NCI-H1048 (cell line): ENCODE data around the gene PDE3B.
A peak's percentile ranks its signal among the peaks of the same experiment; 100 is the strongest.
"Not testable (repeated sequence)": the region's sequence is repeated elsewhere in the genome, so short reads cannot be mapped to it uniquely, and the experiment has no call there.

Experiments used
- DNase-seq: peaks from one replicate; lab custom pipeline; 2025; lab: John Stamatoyannopoulos, UW

The PDE3B gene

DNA sequence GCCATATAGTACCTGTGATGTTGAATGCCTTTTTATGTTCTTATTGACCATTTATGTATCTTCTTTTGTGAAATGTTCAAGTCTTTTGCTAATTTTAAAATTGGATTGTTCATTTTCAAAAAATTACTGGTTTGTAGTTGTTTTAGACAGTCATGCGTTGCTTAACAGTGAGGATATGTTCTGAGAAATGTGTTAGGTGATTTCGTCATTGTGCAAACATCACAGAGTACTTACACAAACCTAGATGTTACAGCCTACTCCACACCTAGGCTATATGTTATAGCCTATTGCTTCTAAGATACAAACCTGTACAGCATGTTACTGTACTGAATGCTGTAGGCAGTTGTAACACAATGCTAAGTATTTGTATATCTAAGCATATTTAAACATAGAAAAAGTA, 32.5 kb downstream of the PDE3B start:
- no peak for DNase-seq

GRCh38 chr11:14677146-14677545, 33.5 kb downstream of the PDE3B start:
- DNase-seq = no peak

DNA sequence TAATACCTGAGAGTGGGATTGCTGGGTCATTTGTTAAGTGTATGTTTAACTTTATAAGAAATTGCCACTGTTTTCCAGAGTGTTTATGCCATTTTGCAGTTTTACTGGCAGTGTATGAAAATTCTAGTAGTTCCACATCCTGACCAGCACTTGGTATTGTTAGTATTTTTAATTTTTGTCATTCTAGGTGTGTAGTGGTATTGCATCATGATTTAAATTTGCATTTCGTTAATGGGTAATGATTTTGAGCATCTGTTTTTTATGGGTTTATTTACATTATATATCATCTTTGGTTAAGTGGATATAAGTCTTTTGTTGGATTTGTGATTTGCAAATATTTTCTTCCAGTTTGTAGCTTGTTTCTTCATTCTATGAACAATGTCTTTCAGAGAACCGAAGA, 34.7 kb downstream of the PDE3B start:
- DNase-seq = no peak

DNA sequence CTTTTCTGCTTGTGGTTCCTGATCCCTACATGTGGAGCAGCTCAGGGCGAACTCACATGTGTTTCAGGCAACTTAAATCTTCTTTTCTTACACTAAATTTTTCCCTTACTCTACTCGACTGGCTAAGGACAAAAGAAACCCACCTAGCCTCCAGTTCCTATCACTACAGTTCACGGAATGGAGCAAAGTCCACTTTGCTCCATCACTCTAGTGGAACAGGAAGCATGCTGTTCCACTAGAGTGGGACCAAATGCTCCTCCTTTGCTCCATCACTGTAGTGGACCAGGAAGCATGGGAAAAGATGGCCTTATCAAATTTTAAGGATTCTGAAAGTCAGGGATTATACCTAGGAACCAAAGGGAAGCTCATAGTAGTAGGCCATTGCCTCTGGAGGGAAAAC, 36.1 kb downstream of the PDE3B start:
- DNase-seq = no peak

- not testable (repeated sequence) for DNase-seq
These were observed 40.8 kb downstream of the PDE3B start for GRCh38 chr11:14684234-14684915.

- DNase-seq = no peak
These were observed 43.9 kb downstream of the PDE3B start for GRCh38 chr11:14687456-14687855.

DNA sequence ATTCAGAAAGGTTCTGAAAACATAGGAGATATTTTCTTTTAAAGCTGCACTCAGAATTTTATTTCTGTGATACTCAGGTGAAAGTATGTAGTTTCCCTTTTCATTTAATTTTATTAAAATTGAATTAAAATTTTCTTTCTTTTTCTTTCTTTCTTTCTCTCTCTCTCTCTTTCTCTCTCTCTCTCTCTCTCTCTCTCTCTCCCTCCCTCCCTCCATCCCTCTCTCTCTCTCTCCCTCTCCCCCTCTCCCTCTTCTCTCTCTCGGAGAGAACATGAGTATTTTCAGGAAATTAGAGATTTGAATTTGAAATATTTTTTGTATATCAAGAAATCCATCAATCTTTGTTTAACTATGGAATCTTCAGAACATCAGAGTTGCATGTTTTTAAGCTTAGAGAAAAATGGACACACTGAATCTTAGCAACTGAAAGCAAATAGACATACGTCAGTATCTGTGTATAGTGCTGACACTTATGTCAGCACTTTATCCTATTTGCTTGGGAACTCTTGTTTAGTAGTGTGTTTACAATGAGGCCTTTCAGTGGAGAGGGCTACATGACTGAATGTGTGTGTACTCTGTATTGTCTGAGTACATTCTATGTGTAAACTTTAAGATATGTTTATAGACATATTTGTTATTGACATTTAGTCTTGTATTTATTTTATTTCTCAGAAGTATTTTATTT, 44.5 kb downstream of the PDE3B start:
- no peak for DNase-seq

DNA sequence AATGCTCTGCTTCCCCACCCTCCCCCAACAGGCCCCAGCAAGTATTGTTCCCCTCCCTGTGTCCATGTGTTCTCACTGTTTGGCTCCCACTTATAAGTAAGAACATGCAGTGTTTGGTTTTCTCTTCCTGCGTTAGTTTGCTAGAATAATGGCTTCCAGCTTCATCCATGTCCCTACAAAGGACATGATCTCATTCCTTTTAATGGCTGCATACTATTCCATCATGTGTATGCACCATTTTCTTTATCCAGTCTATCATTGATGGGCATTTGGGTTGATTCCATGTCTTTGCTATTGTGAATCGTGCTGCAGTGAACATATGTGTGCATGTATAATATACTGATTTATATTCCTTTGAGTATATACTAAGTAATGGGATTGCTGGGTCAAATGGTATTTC, 52.1 kb downstream of the PDE3B start:
- DNase-seq = not testable (repeated sequence)

- DNase-seq = no peak
These were observed 55.2 kb downstream of the PDE3B start for GRCh38 chr11:14698771-14699170.

- no peak for DNase-seq
These were observed 57.0 kb downstream of the PDE3B start for GRCh38 chr11:14700593-14700992.

DNA sequence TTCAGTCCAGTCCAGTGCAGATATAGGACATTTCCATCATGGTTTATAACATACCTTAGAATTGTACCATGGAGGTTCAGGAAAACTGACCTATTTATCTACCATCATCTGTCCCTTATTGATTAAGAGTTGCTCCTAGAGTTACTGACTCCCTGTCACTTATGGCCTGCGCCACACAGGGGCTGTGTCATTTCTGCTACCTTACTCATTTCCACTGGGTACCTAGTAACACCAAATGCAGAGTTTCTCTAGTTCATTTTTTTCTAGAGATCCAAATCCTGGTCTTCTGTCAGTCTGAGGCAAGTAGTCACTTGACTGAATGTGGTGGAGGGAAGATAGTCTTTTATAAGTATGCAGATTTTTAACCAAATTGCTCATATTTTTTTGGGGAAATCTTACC, 59.2 kb downstream of the PDE3B start:
- no peak for DNase-seq

GRCh38 chr11:14703731-14704130, 60.1 kb downstream of the PDE3B start:
- no peak for DNase-seq

GRCh38 chr11:14705067-14705466, 61.5 kb downstream of the PDE3B start:
- DNase-seq = no peak

DNA sequence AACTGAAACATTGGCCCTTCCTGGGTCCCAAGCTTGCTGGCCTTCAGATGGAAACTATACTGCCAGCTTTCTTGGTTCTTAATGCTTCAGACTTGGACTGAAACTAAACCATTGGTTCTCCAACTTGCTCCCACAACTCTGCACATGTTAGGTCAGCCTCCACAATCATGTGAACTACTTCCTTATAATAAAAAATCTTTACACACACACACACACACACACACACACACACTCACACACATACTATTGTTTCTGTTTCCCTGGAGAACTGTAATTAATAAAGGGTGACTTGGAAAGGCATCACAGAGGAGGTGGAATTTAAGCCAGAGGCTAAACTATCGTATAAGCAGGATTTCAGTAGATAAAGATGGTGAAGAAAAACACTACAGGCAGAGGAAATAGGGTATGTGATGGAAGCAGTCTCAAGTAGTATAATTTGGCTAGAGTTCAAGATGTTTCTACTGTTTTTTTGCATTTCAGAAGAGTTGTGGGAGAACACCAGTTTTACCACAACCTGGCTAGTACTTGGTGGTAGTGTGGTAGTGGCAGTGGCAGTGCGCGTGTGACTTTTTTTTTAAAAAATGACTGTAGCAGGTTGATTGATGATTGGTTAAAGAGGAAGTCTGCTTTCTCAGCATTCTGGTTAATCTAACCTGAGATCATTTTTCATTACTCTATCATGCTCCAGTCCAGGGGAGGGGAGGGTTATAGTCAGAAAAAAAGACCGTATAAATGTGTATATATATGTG, 70.1 kb downstream of the PDE3B start:
- no peak for DNase-seq

DNA sequence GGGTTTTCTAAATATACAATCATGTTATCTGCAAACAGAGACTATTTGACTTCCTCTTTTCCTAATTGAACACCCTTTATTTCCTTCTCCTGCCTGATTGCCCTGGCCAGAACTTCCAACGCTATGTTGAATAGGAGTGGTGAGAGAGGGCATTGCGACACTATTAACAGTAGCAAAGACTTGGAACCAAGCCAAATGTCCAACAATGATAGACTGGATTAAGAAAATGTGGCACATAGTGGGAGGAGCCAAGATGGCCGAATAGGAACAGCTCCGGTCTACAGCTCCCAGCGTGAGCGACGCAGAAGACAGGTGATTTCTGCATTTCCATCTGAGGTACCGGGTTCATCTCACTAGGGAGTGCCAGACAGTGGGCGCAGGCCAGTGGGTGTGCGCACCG, 72.1 kb downstream of the PDE3B start:
- DNase-seq = not testable (repeated sequence)

- no peak for DNase-seq
These were observed 78.9 kb downstream of the PDE3B start for GRCh38 chr11:14722496-14722895.

- DNase-seq = no peak
These were observed 81.5 kb downstream of the PDE3B start for GRCh38 chr11:14725150-14725549.

- no peak for DNase-seq
These were observed 83.6 kb downstream of the PDE3B start for GRCh38 chr11:14727215-14727614.

DNA sequence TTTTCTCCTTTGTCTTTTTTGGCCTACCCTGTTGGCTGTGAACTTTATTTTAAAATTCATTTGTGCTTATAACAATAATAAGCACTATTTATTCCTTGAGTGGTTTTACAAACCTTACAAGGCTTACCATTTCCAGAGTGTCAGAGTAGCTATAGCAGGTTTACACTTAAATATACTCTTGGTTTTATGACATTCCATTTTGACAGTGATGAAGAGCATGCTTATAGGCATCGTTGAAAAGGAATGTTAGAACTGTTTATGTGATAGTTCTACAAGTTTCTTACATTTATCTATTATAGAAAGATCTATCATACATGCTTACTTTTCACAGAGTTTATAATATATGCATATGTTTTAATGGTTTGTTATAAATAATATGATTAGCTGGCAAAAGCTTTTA, 84.1 kb downstream of the PDE3B start:
- no peak for DNase-seq

DNA sequence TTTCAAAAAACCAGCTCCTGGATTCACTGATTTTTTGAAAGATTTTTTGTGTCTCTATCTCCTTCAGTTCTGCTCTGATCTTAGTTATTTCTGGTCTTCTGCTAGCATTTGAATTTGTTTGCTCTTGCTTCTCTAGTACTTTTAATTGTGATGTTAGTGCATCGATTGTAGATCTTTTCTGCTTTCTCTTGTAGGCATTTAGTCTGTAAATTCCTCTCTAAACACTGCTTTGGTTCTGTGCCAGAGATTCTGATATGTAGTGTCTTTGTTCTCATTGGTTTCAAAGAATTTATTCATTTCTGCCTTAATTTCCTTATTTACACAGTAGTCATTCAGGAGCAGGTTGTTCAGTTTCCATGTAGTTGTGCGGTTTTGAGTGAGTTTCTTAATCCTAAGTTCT, 96.9 kb downstream of the PDE3B start:
- DNase-seq = peak; percentile 48

DNA sequence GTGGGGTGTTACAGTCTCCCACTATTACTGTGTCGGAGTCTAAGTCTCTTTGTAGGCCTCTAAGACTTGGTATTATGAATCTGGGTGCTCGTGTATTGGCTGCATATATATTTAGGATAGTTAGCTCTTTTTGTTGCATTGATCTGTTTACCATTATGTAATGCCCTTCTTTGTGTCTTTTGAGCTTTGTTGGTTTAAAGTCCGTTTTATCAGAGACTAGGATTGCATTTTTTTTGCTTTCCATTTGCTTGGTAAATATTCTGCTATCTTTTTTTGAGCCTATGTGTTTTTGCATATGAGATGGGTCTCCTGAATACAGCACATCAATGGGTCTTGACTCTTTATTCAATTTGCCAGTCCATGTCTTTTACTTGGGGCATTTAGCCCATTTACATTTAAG, 97.6 kb downstream of the PDE3B start:
- no peak for DNase-seq

GRCh38 chr11:14742849-14743559, 99.4 kb downstream of the PDE3B start:
- DNase-seq = no peak

DNA sequence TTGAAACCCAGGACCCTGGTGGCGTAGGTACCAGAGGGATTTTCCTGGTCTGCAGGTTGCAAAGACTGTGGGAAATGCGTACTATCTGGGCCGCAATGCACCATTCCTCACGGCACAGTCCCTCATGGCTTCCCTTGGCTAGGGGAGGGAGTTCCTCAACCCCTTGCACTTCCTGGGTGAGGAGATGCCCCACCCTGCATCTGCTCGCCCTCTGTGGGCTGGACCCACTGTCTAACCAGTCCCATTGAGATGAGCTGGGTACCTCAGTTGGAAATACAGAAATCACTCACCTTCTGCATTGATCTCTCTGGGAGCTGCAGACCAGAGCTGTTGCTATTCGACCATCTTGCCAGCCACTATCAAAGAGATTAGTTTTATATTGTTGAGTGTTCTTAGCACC, 100.1 kb downstream of the PDE3B start:
- DNase-seq = not testable (repeated sequence)
